MM.1S (cell line): ENCODE results near the gene CERS3.

Experiments used
- DNase-seq: peaks from one replicate; pipeline ENCODE4 v3.0.0-alpha.2; 2015
- H2AFZ ChIP-seq: fragments of 300-600 bp; sonication (generic); 2 replicates; pipeline ENCODE4 v1.6.0; 2016; ENCODE audit warnings: antibody characterized with exemption, low read length
- H3F3A ChIP-seq: fragments of 300-600 bp; sonication (generic); 2 replicates; pipeline ENCODE4 v1.6.1; 2016; ENCODE audit warnings: mild to moderate bottlenecking, antibody characterized with exemption, low read length, moderate library complexity, mixed read lengths; ENCODE audit not compliant: insufficient read depth
- H3K27ac ChIP-seq: fragments of 300-600 bp; sonication (generic); 2 replicates; pipeline ENCODE4 v1.5.1; 2016; ENCODE audit warnings: mild to moderate bottlenecking, low read length
- H3K27me3 ChIP-seq: fragments of 300-600 bp; sonication (generic); replicated peaks from 2 replicates; pipeline ENCODE4 v1.6.0; 2016; ENCODE audit warnings: low read length; ENCODE audit not compliant: insufficient read depth
- H3K36me3 ChIP-seq: fragments of 300-600 bp; sonication (generic); replicated peaks from 2 replicates; pipeline ENCODE4 v1.6.1; 2016; ENCODE audit warnings: mild to moderate bottlenecking, low read length, mixed read lengths; ENCODE audit not compliant: insufficient read depth
- H3K4me1 ChIP-seq: fragments of 300-600 bp; sonication (generic); 2 replicates; pipeline ENCODE4 v1.6.1; 2016; ENCODE audit warnings: low read length, mixed read lengths
- H3K4me2 ChIP-seq: fragments of 300-600 bp; sonication (generic); 2 replicates; pipeline ENCODE4 v1.6.0; 2016; ENCODE audit warnings: low read depth, low read length
- H3K4me3 ChIP-seq: fragments of 300-600 bp; sonication (generic); 2 replicates; pipeline ENCODE4 v1.5.1; 2016; ENCODE audit warnings: low read length, mixed read lengths
- H3K79me2 ChIP-seq: fragments of 300-600 bp; sonication (generic); 2 replicates; pipeline ENCODE4 v1.6.1; 2016; ENCODE audit warnings: mixed run types, low read length, mixed read lengths
- H3K9ac ChIP-seq: fragments of 300-600 bp; sonication (generic); 2 replicates; pipeline ENCODE4 v1.6.1; 2016; ENCODE audit warnings: low read length, mixed read lengths
- H3K9me2 ChIP-seq: fragments of 300-600 bp; sonication (generic); replicated peaks from 2 replicates; pipeline ENCODE4 v1.6.1; 2016; ENCODE audit warnings: mild to moderate bottlenecking, low read length, mixed read lengths; ENCODE audit not compliant: insufficient read depth
- H3K9me3 ChIP-seq: fragments of 300-600 bp; sonication (generic); replicated peaks from 2 replicates; pipeline ENCODE4 v1.6.1; 2016; ENCODE audit warnings: mild to moderate bottlenecking, low read length, mixed read lengths; ENCODE audit not compliant: insufficient read depth
- H4K20me1 ChIP-seq: fragments of 300-600 bp; sonication (generic); 2 replicates; pipeline ENCODE4 v1.6.1; 2016; ENCODE audit warnings: mild to moderate bottlenecking, low read length, moderate library complexity, mixed read lengths; ENCODE audit not compliant: insufficient read depth
- CTCF ChIP-seq: fragments of 300-600 bp; sonication (generic); IDR thresholded peaks from 2 replicates; pipeline ENCODE4 v1.5.1; 2016; ENCODE audit warnings: antibody characterized with exemption, low read length, mixed read lengths
- EZH2 ChIP-seq: fragments of 300-600 bp; sonication (generic); optimal IDR thresholded peaks from 2 replicates; pipeline ENCODE3; 2017; ENCODE audit warnings: low read depth, mild to moderate bottlenecking, antibody characterized with exemption, low read length, mixed read lengths
- EZH2phosphoT487 ChIP-seq: fragments of 300-600 bp; sonication (generic); IDR thresholded peaks from 2 replicates; pipeline ENCODE4 v1.6.1; 2018; ENCODE audit warnings: antibody characterized with exemption, low read length

The CERS3 gene

GRCh38 chr15:100355342-100355741 lies 173.4 kb downstream of the CERS3 start:
- H3K9ac ChIP-seq: no peak overlapping the region

GRCh38 chr15:100353449-100353848 lies 175.3 kb downstream of the CERS3 start:
- Histone ChIP-seq H3K79me2 (no peaks in the 10 kb centered on the region), H3K27me3 (no peaks in the 10 kb centered on the region), H3K36me3 (no peaks in the 10 kb centered on the region), H3K27ac (no peak overlapping the region), H2AFZ (no peak overlapping the region), H3K9ac (no peak overlapping the region), H3K9me2 (no peaks in the 10 kb centered on the region), H3K4me3 (no peak overlapping the region), H3F3A (no peaks in the 10 kb centered on the region), H3K9me3 (no peaks in the 10 kb centered on the region), H3K4me1 (peaks cover 5% of the 10 kb centered on the region; the same call in 1 of the 2 replicates), H4K20me1 (no peaks in the 10 kb centered on the region), H3K4me2 (no peak overlapping the region)
- TF ChIP-seq EZH2: no peak
- no peak for TF ChIP-seq CTCF
- TF ChIP-seq EZH2phosphoT487: no peak
- no peak for DNase-seq

More at GRCh38 chr15:100355342-100355741, 173.4 kb downstream of the CERS3 start:
- no peaks in the 10 kb centered on the region for H4K20me1 ChIP-seq
- H3K79me2 ChIP-seq: no peaks in the 10 kb centered on the region
- H3K27me3 ChIP-seq: no peaks in the 10 kb centered on the region
- no peak overlapping the region for H3K4me2 ChIP-seq
- H2AFZ ChIP-seq: no peak overlapping the region
- no peak overlapping the region for H3K27ac ChIP-seq
- no peaks in the 10 kb centered on the region for H3F3A ChIP-seq
- no peaks in the 10 kb centered on the region for H3K36me3 ChIP-seq
- H3K9me3 ChIP-seq: no peaks in the 10 kb centered on the region
- DNase-seq: no peak
- no peaks in the 10 kb centered on the region for H3K9me2 ChIP-seq
- peaks cover 3% of the 10 kb centered on the region; the same call in 1 of the 2 replicates for H3K4me1 ChIP-seq
- TF ChIP-seq EZH2phosphoT487 (no peak), EZH2 (no peak), CTCF (no peak)
- no peak overlapping the region for H3K4me3 ChIP-seq

- peak overlapping the region; percentile 100 for H2AFZ ChIP-seq
- peak overlapping the region; percentile 82; the same call in 1 of the 2 replicates for H3K4me2 ChIP-seq
- H3K4me3 ChIP-seq: peak overlapping the region; percentile 92; the same call in 1 of the 2 replicates
- no peak for TF ChIP-seq EZH2
- no peaks in the 10 kb centered on the region for H3K9me3 ChIP-seq
- peak overlapping the region; percentile 53; the same call in 1 of the 2 replicates for H3K27ac ChIP-seq
- H3K9ac ChIP-seq: no peak overlapping the region; the same call in 1 of the 2 replicates
- no peaks in the 10 kb centered on the region for H3K27me3 ChIP-seq
- H3K79me2 ChIP-seq: no peaks in the 10 kb centered on the region
- no peaks in the 10 kb centered on the region for H3K9me2 ChIP-seq
- H3K4me1 ChIP-seq: peaks cover 5% of the 10 kb centered on the region; the same call in 1 of the 2 replicates
- peak; percentile 35 for DNase-seq
- no peaks in the 10 kb centered on the region for H3F3A ChIP-seq
- no peaks in the 10 kb centered on the region for H3K36me3 ChIP-seq
- no peaks in the 10 kb centered on the region for H4K20me1 ChIP-seq
Measured at GRCh38 chr15:100350434-100351226, 178.1 kb downstream of the CERS3 start.
